OCI-LY1 (cell line): Measurements from ENCODE around the gene WDR26.

ENCODE experiments used
- CTCF ChIP-seq: fragments of 200-600 bp; sonication (generic), shearing (Covaris generic); IDR thresholded peaks from 2 replicates; pipeline ENCODE4 v1.5.1; 2017; ENCODE audit warnings: mild to moderate bottlenecking, antibody characterized with exemption, low read length, moderate library complexity, mixed read lengths
- EZH2 ChIP-seq: fragments of 200-600 bp; sonication (generic), shearing (Covaris generic); IDR thresholded peaks from 2 replicates; pipeline ENCODE4 v1.8.0; 2017; ENCODE audit warnings: borderline replicate concordance, mixed run types, mild to moderate bottlenecking, antibody characterized with exemption, low read length, moderate library complexity, mixed read lengths

GRCh38 chr1:224390517-224390916 lies 44.1 kb downstream of the WDR26 start:
- no peak for TF ChIP-seq CTCF
- TF ChIP-seq EZH2 = no peak
